ENCODE results near the gene SUMO2.
"Not testable (repeated sequence)": the region's sequence is repeated elsewhere in the genome, so short reads cannot be mapped to it uniquely, and the experiment has no call there.

The SUMO2 gene

GRCh38 chr17:75144816-75145512, 37.8 kb downstream of the SUMO2 start:
- no peak for DNase-seq (ENCODE audit: low spot score)

- DNase-seq (ENCODE audit: low spot score) = no peak
Measured at GRCh38 chr17:75142236-75142971, 40.4 kb downstream of the SUMO2 start.

- no peak for DNase-seq (ENCODE audit: low spot score)
Measured at GRCh38 chr17:75138519-75138918, 44.2 kb downstream of the SUMO2 start.

GRCh38 chr17:75137762-75138161, 45.0 kb downstream of the SUMO2 start:
- DNase-seq (ENCODE audit: low spot score) = not testable (repeated sequence)

- DNase-seq (ENCODE audit: low spot score) = no peak
Measured at GRCh38 chr17:75135946-75136345, 46.8 kb downstream of the SUMO2 start.

GRCh38 chr17:75135452-75135851, 47.3 kb downstream of the SUMO2 start:
- no peak for DNase-seq (ENCODE audit: low spot score)

- not testable (repeated sequence) for DNase-seq (ENCODE audit: low spot score)
Measured at GRCh38 chr17:75133607-75134347, 49.0 kb downstream of the SUMO2 start.

GRCh38 chr17:75133001-75133400, 49.8 kb downstream of the SUMO2 start:
- DNase-seq (ENCODE audit: low spot score) = no peak

- DNase-seq (ENCODE audit: low spot score) = not testable (repeated sequence)
Measured at GRCh38 chr17:75132018-75133000, 50.5 kb downstream of the SUMO2 start.

GRCh38 chr17:75131278-75132017, 51.3 kb downstream of the SUMO2 start, which contains the start of gene NT5C:
Gene NT5C, minus strand, starts transcription at chr17:75131742. Its CDS starts 35 bp downstream, at chr17:75131707.
- peak; percentile 77 for DNase-seq (ENCODE audit: low spot score)

- DNase-seq (ENCODE audit: low spot score) = peak; percentile 66
Measured at GRCh38 chr17:75130632-75131277, 52.0 kb downstream of the SUMO2 start.

- DNase-seq (ENCODE audit: low spot score) = no peak
Measured at GRCh38 chr17:75130059-75130631, 52.6 kb downstream of the SUMO2 start.

GRCh38 chr17:75129576-75129975, 53.2 kb downstream of the SUMO2 start:
- no peak for DNase-seq (ENCODE audit: low spot score)

GRCh38 chr17:75128694-75129505, 53.9 kb downstream of the SUMO2 start:
- no peak for DNase-seq (ENCODE audit: low spot score)

GRCh38 chr17:75127936-75128335, 54.8 kb downstream of the SUMO2 start:
- not testable (repeated sequence) for DNase-seq (ENCODE audit: low spot score)

- DNase-seq (ENCODE audit: low spot score) = no peak
Measured at GRCh38 chr17:75126954-75127353, 55.8 kb downstream of the SUMO2 start.

GRCh38 chr17:75125984-75126383, 56.8 kb downstream of the SUMO2 start:
- no peak for DNase-seq (ENCODE audit: low spot score)

GRCh38 chr17:75124819-75125162, 58.0 kb downstream of the SUMO2 start:
- DNase-seq (ENCODE audit: low spot score) = no peak

All from hematopoietic multipotent progenitor cell treated with erythropoietin and hydrocortisone succinate and interleukin-3 and kit ligand, for 15 days (in vitro differentiated cells).